Muscle layer of colon (tissue), 2 donors: Measurements from ENCODE around the gene KLB.
"Not testable (repeated sequence)": the region's sequence is repeated elsewhere in the genome, so short reads cannot be mapped to it uniquely, and the experiment has no call there.

Experiments
- H3K27ac ChIP-seq: one replicate; pipeline ENCODE4 v1.7.0; 2013; ENCODE audit warnings: low read depth, mild to moderate bottlenecking, low read length, moderate library complexity
- H3K27me3 ChIP-seq, 2 donors: one replicate each; pipeline ENCODE4 v1.7.0; 2013; ENCODE audit warnings: low read length in 2 of 2, mild to moderate bottlenecking in 2 of 2; ENCODE audit not compliant: insufficient read depth in 2 of 2, control insufficient read depth in 1 of 2
- H3K36me3 ChIP-seq: one replicate; pipeline ENCODE4 v1.7.0; 2013; ENCODE audit warnings: mild to moderate bottlenecking, low read length; ENCODE audit not compliant: insufficient read depth
- H3K4me1 ChIP-seq: one replicate; pipeline ENCODE4 v1.7.0; 2013; ENCODE audit warnings: mild to moderate bottlenecking, low read length; ENCODE audit not compliant: insufficient read depth
- H3K4me3 ChIP-seq, 2 donors: one replicate each; pipeline ENCODE4 v1.7.0; 2013; ENCODE audit warnings: low read length in 2 of 2, low read depth in 1 of 2, mild to moderate bottlenecking in 1 of 2, moderate library complexity in 1 of 2
- H3K9ac ChIP-seq: one replicate; pipeline ENCODE4 v1.7.0; 2013; ENCODE audit warnings: low read length
- H3K9me3 ChIP-seq: one replicate; pipeline ENCODE4 v1.7.0; 2013; ENCODE audit warnings: mild to moderate bottlenecking, low read length
- donor health status: abdominal sarcoma.
- donor health status: Adenocarcinoma of cecum.

Gene KLB

GRCh38 chr4:39406763-39407583 lies at the start of gene KLB:
KLB (plus strand) TSS chr4:39406930; CDS start chr4:39406950, 20 bp downstream.
- Histone ChIP-seq H3K9ac (no peak within 1 kb of the TSS), H3K36me3 (no peaks in the 10 kb centered on the region), H3K27ac (no peak within 1 kb of the TSS), H3K27me3 (no peaks in the 10 kb centered on the region), H3K9me3 (no peaks in the 10 kb centered on the region), H3K4me1 (no peaks in the 10 kb centered on the region), H3K4me3 (no peak within 1 kb of the TSS)

GRCh38 chr4:39357002-39357401 lies 49.7 kb upstream of the KLB start:
- no peak overlapping the region for H3K27ac ChIP-seq
- no peaks in the 10 kb centered on the region for H3K27me3 ChIP-seq
- H3K4me3 ChIP-seq = no peak overlapping the region
- H3K9ac ChIP-seq = no peak overlapping the region
- H3K36me3 ChIP-seq = no peaks in the 10 kb centered on the region
- peaks cover 27% of the 10 kb centered on the region for H3K4me1 ChIP-seq
- H3K9me3 ChIP-seq = no peaks in the 10 kb centered on the region

GRCh38 chr4:39360611-39361010 lies 46.1 kb upstream of the KLB start:
- H3K4me1 ChIP-seq = peaks cover 15% of the 10 kb centered on the region
- H3K36me3 ChIP-seq, H3K4me3 ChIP-seq, H3K27me3 ChIP-seq, H3K9me3 ChIP-seq, H3K9ac ChIP-seq, H3K27ac ChIP-seq: not testable (repeated sequence)

- no peak overlapping the region for H3K9ac ChIP-seq
- no peaks in the 10 kb centered on the region for H3K27me3 ChIP-seq
- H3K36me3 ChIP-seq = no peaks in the 10 kb centered on the region
- no peaks in the 10 kb centered on the region for H3K9me3 ChIP-seq
- H3K4me1 ChIP-seq = peaks cover 8% of the 10 kb centered on the region
- H3K27ac ChIP-seq = no peak overlapping the region
- no peak overlapping the region for H3K4me3 ChIP-seq
Observed at GRCh38 chr4:39362827-39363226, 43.9 kb upstream of the KLB start.

GRCh38 chr4:39363773-39364393 lies 42.8 kb upstream of the KLB start:
- H3K36me3 ChIP-seq = no peaks in the 10 kb centered on the region
- H3K9ac ChIP-seq = no peak overlapping the region
- H3K27ac ChIP-seq = no peak overlapping the region
- peaks cover 8% of the 10 kb centered on the region for H3K4me1 ChIP-seq
- H3K27me3 ChIP-seq = no peaks in the 10 kb centered on the region
- no peaks in the 10 kb centered on the region for H3K9me3 ChIP-seq
- H3K4me3 ChIP-seq = no peak overlapping the region

- Histone ChIP-seq H3K27ac (no peak overlapping the region), H3K9ac (peak overlapping the region; percentile 46), H3K9me3 (no peaks in the 10 kb centered on the region), H3K4me3 (peak overlapping the region; percentile 79 to 96), H3K27me3 (no peaks in the 10 kb centered on the region), H3K36me3 (no peaks in the 10 kb centered on the region), H3K4me1 (peaks cover 8% of the 10 kb centered on the region)
Observed at GRCh38 chr4:39365360-39365759, 41.4 kb upstream of the KLB start.

GRCh38 chr4:39365830-39366771 lies 40.6 kb upstream of the KLB start, which contains the start of gene RFC1:
RFC1 (minus strand) TSS chr4:39366362; CDS start chr4:39366241, 121 bp downstream.
- H3K27me3 ChIP-seq = no peaks in the 10 kb centered on the region
- peaks cover 8% of the 10 kb centered on the region for H3K4me1 ChIP-seq
- H3K27ac ChIP-seq = peak within 1 kb of the TSS; percentile 91
- H3K9me3 ChIP-seq = no peaks in the 10 kb centered on the region
- peak within 1 kb of the TSS; percentile 79 to 96 for H3K4me3 ChIP-seq
- no peaks in the 10 kb centered on the region for H3K36me3 ChIP-seq
- H3K9ac ChIP-seq = peak within 1 kb of the TSS; percentile 46

GRCh38 chr4:39367166-39367565 lies 39.6 kb upstream of the KLB start:
- Histone ChIP-seq H3K27me3 (no peaks in the 10 kb centered on the region), H3K27ac (no peak overlapping the region), H3K36me3 (no peaks in the 10 kb centered on the region), H3K4me3 (no peak overlapping the region), H3K9ac (no peak overlapping the region), H3K4me1 (peaks cover 8% of the 10 kb centered on the region), H3K9me3 (no peaks in the 10 kb centered on the region)

- H3K4me3 ChIP-seq = no peak overlapping the region
- H3K9me3 ChIP-seq = no peaks in the 10 kb centered on the region
- no peak overlapping the region for H3K9ac ChIP-seq
- H3K27ac ChIP-seq = no peak overlapping the region
- no peaks in the 10 kb centered on the region for H3K36me3 ChIP-seq
- H3K4me1 ChIP-seq = peaks cover 8% of the 10 kb centered on the region
- no peaks in the 10 kb centered on the region for H3K27me3 ChIP-seq
Observed at GRCh38 chr4:39369301-39369700, 37.4 kb upstream of the KLB start.

- H3K4me3 ChIP-seq, H3K27ac ChIP-seq, H3K36me3 ChIP-seq, H3K9ac ChIP-seq, H3K9me3 ChIP-seq, H3K27me3 ChIP-seq, H3K4me1 ChIP-seq: not testable (repeated sequence)
Observed at GRCh38 chr4:39371209-39371608, 35.5 kb upstream of the KLB start.

- Histone ChIP-seq H3K4me3 (no peak overlapping the region), H3K9ac (no peak overlapping the region)
Observed at GRCh38 chr4:39375478-39375877, 31.3 kb upstream of the KLB start.

More at GRCh38 chr4:39375478-39375877, 31.3 kb upstream of the KLB start:
- H3K27me3 ChIP-seq = no peaks in the 10 kb centered on the region
- H3K27ac ChIP-seq = no peak overlapping the region
- H3K36me3 ChIP-seq = no peaks in the 10 kb centered on the region
- H3K9me3 ChIP-seq = no peaks in the 10 kb centered on the region
- no peaks in the 10 kb centered on the region for H3K4me1 ChIP-seq
